SW 1271 (cell line): Measurements from ENCODE around the gene ANO6.
"Not testable (repeated sequence)": the region's sequence is repeated elsewhere in the genome, so short reads cannot be mapped to it uniquely, and the experiment has no call there.

Experiments used
- DNase-seq, 2 experiments: peaks; one replicate each; lab custom pipeline; 2025; lab: John Stamatoyannopoulos, UW

The ANO6 gene

GRCh38 chr12:45309836-45310626 is 94.1 kb downstream of the ANO6 start:
- no peak for DNase-seq

GRCh38 chr12:45310627-45310968 is 94.7 kb downstream of the ANO6 start:
- DNase-seq, result no peak

- DNase-seq, result no peak
These were observed 96.1 kb downstream of the ANO6 start for GRCh38 chr12:45312012-45312411.

DNA sequence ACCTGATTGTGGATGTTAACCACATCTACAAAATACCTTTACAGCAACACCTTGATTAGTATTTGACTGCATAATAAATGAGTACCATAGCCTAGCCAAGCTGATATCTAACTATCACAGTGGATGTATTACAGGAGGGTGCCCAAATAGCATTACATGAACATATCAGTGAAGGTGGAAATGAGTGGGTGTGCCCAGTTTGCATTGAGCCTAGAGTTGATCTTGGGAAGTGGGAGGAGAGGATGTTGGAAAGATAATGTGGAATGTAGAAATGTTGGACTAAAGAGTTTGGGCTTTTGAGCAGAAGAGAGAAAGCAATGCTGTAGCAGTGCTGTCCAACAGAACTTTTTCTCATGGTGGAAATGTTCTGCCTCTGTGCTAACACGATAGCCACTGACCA is 98.9 kb downstream of the ANO6 start:
- no peak for DNase-seq

DNA sequence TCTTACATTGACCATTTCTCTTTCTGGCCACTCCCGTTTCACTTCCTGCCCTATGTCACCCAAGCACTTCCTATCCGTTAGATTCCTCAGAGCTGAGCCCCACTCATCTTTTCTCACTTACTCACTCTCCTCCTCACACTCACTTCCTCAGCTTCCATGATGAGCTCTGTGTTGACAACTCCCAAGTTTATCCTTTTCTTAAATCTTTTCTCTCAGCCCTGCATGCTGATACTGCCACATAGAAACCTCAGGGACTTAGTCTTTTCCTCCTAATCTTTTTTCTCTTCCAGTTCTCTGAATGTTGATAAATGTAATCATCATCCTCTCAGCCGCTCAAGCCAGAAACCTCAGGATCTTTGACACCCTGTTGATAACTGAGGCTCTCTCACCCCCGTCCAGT is 99.6 kb downstream of the ANO6 start:
- DNase-seq, result peak in 1 of 2 experiments; percentile 26

DNA sequence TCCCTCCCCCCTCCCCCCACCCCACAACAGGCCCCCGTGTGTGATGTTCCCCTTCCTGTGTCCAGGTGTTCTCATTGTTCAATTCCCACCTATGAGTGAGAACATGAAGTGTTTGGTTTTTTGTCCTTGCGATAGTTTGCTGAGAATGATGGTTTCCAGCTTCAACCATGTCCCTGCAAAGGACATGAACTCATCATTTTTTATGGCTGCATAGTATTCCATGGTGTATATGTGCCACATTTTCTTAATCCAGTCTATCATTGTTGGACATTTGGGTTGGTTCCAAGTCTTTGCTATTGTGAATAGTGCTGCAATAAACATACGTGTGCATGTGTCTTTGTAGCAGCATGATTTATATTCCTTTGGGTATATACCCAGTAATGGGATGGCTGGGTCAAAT is 101.4 kb downstream of the ANO6 start:
- not testable (repeated sequence) for DNase-seq

DNA sequence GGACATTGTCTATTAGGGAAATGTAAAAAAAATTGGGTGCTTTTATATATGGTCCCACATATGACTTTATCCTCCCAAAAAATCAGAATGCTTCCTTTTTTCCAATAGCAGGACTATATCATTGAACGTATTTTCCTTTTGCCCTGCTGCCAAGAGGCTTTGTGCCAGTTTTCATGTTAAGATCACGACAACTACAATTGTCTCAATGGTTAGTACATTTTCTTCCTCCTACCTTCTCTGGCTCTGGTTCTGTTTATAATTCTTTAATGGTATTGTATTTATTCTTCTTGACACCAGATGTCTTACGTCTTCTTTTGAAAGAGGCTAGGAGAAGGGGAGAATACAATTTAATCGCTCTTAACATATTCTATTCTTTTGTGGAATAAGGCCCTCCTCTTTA is 106.9 kb downstream of the ANO6 start:
- DNase-seq, result no peak

GRCh38 chr12:45324391-45324790 is 108.5 kb downstream of the ANO6 start:
- DNase-seq, result no peak

DNA sequence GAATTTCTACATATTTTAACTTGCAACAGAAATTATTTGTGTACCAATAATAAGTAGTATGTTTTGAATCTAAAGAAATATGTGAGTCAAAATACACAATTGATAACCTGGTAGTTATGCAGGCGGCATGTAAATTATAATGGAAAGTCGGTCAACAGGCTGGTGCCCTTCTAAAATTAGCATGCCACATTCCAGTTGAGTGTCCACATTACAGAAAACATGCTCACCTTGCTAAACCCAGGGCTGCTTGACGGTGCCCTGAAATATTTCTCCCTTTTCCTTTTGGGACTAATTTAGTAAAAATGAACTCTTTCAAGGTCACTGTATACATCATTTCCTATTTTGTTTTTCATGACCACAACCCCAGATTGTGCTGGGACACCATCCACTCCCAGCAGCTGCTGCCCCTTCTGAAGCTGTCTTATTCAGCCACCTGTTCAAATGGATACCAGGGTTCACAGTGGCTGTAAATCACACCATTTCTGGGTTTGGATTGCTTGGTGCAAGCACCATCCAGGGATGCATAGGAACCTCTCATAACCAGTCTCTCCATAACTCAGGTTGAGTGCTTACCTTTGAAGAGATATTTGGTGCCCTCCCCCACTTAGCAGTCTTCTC is 110.6 kb downstream of the ANO6 start:
- no peak for DNase-seq

DNA sequence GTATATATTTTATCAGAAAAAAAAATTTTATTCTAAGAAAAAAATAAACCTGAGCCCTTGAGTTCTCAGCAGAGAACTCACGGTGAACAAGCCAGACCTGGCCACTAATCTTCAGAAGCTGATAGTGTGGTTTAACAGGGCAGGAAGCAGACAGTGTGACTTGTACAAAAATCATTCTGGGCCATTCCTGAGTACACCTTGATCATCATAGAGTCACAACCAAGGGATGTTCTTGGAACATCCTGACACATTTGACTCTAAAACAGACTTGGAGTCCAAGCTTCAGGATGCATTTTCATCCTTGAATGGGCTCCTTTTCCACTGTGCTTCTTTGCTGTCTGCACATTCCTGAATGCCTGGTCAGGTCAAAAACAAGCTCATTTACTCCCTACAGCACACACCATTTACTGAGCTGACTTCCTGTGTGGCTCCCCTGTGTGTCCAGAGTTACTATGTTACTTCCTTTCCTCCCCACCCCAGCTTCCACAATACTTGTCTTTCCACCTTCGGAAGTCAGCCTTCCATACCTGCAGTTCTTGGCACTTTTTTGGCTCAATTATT is 112.0 kb downstream of the ANO6 start:
- peak in 1 of 2 experiments; percentile 29 for DNase-seq

DNA sequence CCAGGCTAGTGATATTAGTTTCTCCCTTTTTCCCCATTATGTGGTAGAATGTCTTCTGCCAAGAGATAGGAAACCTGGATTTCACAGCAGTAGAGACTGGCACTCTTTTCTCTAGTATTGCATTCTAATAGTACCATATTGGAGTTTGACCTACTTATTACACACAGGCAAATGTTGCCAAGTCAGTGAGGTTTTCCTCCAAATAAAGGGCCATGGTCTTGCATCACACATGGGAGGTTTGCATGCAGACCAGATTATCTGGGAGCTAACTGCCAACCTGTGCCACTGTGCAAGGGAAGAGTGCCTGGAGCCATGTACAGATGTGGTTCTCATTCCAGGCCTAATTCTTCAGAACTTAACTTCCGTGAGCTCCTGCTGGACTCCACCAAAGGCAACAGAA is 113.3 kb downstream of the ANO6 start:
- no peak for DNase-seq

DNA sequence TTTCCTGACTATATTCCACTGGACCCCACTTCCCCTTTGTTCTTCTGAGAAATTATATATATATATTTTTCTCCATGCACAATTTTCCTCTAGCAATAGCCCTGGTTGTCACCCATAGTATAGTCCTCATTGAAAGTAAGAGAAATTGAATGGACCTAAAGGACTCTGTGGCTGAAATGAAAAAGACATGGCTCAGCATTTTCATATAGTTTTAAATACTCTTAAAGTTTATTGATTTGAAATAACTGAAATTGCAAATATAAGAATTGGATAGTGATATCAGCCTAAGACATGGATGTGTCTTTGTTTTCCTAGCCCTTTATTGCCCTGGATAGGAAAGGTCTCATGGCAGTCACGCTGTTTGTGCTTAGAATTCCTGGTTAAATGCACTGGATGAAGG is 113.8 kb downstream of the ANO6 start:
- DNase-seq, result no peak

- no peak for DNase-seq
These were observed 115.7 kb downstream of the ANO6 start for GRCh38 chr12:45331552-45331951.

DNA sequence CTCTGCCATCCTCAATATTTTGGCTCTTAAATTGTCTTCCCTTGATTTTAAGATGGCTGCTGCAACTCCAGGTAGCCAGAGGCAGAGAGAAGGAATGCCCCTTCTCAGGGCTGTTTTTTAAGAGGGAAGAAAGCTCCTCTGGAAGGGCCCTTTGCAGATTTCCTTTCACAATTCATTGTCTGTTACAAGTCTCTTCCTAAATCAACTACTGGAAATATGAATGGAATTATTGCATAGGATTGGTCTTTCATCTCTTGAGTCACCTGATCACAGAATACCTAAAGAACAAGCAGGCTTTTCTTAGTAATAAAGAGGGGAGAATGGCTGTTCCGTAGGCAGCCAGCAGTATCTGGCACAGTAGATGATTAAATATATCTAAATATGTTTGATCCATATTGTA is 118.5 kb downstream of the ANO6 start:
- DNase-seq, result no peak

DNA sequence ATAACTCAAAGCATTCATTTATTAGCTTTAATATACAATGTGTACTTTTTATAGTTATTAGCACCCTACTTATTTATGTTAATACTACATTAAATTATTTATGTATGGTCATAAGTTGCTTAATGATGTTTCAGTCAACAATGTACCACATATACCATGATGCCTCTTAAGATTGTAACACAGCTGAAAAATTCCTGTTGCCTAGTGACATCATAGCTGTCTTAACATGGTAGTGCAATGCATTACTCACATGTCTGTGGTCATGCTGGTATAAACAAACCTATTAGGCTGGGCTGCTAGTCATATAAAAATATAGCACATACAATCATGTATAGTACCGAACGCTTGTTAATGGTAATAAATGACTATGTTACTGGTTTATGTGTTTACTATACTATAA is 120.4 kb downstream of the ANO6 start:
- peak; percentile 19 to 59 for DNase-seq

DNA sequence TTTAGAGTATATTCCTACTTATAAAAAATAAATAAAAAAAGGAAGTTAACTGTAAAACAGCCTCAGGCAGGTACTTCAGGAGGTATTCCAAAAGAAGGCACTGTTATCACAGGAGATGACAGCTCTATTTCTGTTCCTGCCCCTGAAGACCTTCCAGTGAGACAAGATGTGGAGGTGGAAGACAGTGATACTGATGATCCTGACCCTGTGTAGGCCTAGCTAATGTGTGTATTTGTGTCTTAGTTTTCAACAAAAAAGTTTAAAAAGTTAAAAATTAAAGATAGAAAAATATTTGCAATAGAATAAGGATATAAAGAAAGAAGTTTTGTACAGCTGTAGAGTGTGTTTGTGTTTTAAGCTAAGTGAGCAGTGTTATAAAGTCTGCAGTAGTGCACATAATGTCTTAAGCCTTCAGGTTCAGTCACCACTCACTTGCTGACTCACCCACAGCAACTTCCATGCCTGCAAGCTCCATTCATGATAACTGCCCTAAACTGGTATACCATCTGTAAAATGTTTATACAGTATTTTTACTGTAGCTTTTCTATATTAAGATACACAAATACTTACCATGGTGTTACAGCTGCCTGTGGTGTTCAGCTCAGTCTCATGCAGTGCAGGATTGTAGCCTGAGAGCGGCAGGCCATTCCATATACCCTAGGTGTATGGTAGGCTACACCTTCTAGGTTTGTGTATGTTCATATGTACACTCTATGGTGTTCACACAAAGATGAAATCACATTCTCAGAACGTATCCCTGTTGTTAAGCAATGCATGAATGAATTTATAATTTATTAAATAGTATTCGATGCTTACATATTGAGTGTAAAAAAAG is 121.1 kb downstream of the ANO6 start:
- peak in 1 of 2 experiments; percentile 27 for DNase-seq

- DNase-seq, result no peak
These were observed 121.9 kb downstream of the ANO6 start for GRCh38 chr12:45337835-45338234.

GRCh38 chr12:45338272-45338671 is 122.4 kb downstream of the ANO6 start:
- DNase-seq, result no peak

GRCh38 chr12:45339035-45339434 is 123.1 kb downstream of the ANO6 start:
- no peak for DNase-seq

DNA sequence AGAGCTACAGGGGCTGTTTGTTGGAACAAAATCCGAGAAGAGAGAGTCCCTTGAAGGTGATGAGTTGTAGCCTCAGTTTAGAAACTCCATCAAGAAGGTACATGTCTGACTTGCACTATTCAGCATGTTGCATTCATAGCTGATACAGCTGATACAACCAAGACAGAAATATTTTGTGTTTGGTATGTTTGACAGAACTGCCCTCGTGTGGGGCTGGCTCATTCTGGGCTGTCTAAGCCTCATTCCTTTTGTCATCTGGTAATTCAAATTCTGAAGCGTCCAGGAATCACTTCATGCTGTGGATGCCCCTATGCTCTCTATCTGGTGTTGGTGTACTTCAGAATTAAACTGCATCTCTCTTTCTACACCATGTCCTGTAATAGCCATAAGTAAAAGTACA is 126.3 kb downstream of the ANO6 start:
- DNase-seq, result no peak

- no peak for DNase-seq
These were observed 127.0 kb downstream of the ANO6 start for GRCh38 chr12:45342848-45343247.

- peak in 1 of 2 experiments; percentile 14 for DNase-seq
These were observed 127.6 kb downstream of the ANO6 start for GRCh38 chr12:45343269-45344051.
